SH-SY5Y (cell line): ENCODE data around the gene WDCP.

Experiments used
- GATA2 ChIP-seq: IDR thresholded peaks from 2 replicates; pipeline ENCODE4 v1.6.1; 2011; ENCODE audit warnings: mild to moderate bottlenecking, low read depth, low read length
- GATA3 ChIP-seq: IDR thresholded peaks from 2 replicates; pipeline ENCODE4 v1.6.1; 2011; ENCODE audit warnings: low read depth, mild to moderate bottlenecking, low read length, moderate library complexity

Gene WDCP

GRCh38 chr2:24046930-24047702 lies at the start of gene WDCP:
Gene WDCP (minus strand): TSS chr2:24047391. CDS start chr2:24039494, 7,897 bp downstream.
- TF ChIP-seq GATA3 (no peak), GATA2 (no peak)

- TF ChIP-seq GATA3 (no peak), GATA2 (no peak)
Observed at GRCh38 chr2:24088821-24089359, 41.7 kb upstream of the WDCP start.

GRCh38 chr2:24087032-24087431 lies 39.8 kb upstream of the WDCP start:
- TF ChIP-seq GATA3 (no peak), GATA2 (no peak)

- TF ChIP-seq GATA2 (no peak), GATA3 (no peak)
Observed at GRCh38 chr2:24086241-24086640, 39.0 kb upstream of the WDCP start.

GRCh38 chr2:24085200-24085489 lies 38.0 kb upstream of the WDCP start:
- no peak for TF ChIP-seq GATA2
- no peak for TF ChIP-seq GATA3

GRCh38 chr2:24084386-24085199 lies 37.4 kb upstream of the WDCP start, which contains the start of gene TP53I3:
Gene TP53I3 (minus strand): TSS chr2:24084834. CDS start chr2:24084326, 508 bp downstream.
- TF ChIP-seq GATA3 = no peak
- peak; percentile 1; the same call in 1 of the 2 replicates for TF ChIP-seq GATA2

GRCh38 chr2:24083567-24084385 lies 36.6 kb upstream of the WDCP start:
- 0 out of 2 replicates have a peak, but pooled peaks have one; percentile 43 for TF ChIP-seq GATA2
- TF ChIP-seq GATA3 = no peak

- no peak for TF ChIP-seq GATA3
- TF ChIP-seq GATA2 = no peak
Observed at GRCh38 chr2:24082787-24083566, 35.8 kb upstream of the WDCP start.

GRCh38 chr2:24080701-24081100 lies 33.5 kb upstream of the WDCP start:
- TF ChIP-seq GATA2 (no peak), GATA3 (no peak)

- TF ChIP-seq GATA3 (no peak), GATA2 (no peak)
Observed at GRCh38 chr2:24077879-24078278, 30.7 kb upstream of the WDCP start.

GRCh38 chr2:24077535-24077877 lies 30.3 kb upstream of the WDCP start:
- TF ChIP-seq GATA3 (no peak), GATA2 (no peak)

GRCh38 chr2:24076849-24077534 lies 29.8 kb upstream of the WDCP start:
- no peak for TF ChIP-seq GATA3
- TF ChIP-seq GATA2 = no peak

GRCh38 chr2:24075915-24076848 lies 29.0 kb upstream of the WDCP start, which contains the start of gene SF3B6:
Gene SF3B6 (minus strand): TSS chr2:24076326. CDS start chr2:24076229, 97 bp downstream.
- TF ChIP-seq GATA3 (no peak), GATA2 (peak; percentile 29; the same call in 1 of the 2 replicates)
